ENCODE measurements around the gene ST6GAL1. TPM values are rescaled to one million over a fixed set of nuclear protein-coding genes. Genes with fewer than 3 reads are reported as not detected.

The ST6GAL1 gene
- total and polyA plus RNA-seq, 10 of the 15 experiments (the other 5 are each of a cell fraction or from before 2014, with no cell fraction given): 74.2 to 248 (median 149) TPM

- TF ChIP-seq E2F8 (IDR thresholded peaks at IDR 0.05; ENCODE audit: low read depth, partially characterized antibody) (no peak), SP1 (IDR thresholded peaks at IDR 0.05; ENCODE audit: low read depth, low read length) (no peak), CHD4 (IDR thresholded peaks at IDR 0.05) (no peak), SREBF1 (IDR thresholded peaks at IDR 0.05; ENCODE audit: low read length) (no peak), BCLAF1 (IDR thresholded peaks at IDR 0.05) (no peak)
Observed at GRCh38 chr3:186979852-186980251, 49.5 kb downstream of the ST6GAL1 start (continued).

- FAIRE-seq (no peak), DNase-seq (ENCODE audit: low read depth, low spot score) (no peak), ATAC-seq (no peak)
- no peak overlapping the region for H3K27ac ChIP-seq (ENCODE audit: control insufficient read depth, insufficient read depth)
- no peaks in the 10 kb centered on the region for H3K9me3 ChIP-seq (replicated peaks; ENCODE audit: control insufficient read depth, insufficient read depth, low read length)
- POLR2A ChIA-PET: interaction anchor here (0.7 to 1.1 kb wide), 4 partner anchors 9 to 160 kb away, joined by 3 to 5 read pairs (median 3); no protein-coding TSS in a partner anchor
- CTCF ChIA-PET: interaction anchor here (0.6 to 1.9 kb wide), 5 partner anchors 9 to 368 kb away, joined by 4 to 5 read pairs (median 5); no protein-coding TSS in a partner anchor
- RAD21 ChIA-PET (ENCODE audit: unreplicated experiment): interaction anchor here (1.4 kb wide), 1 partner anchor 15 kb away, joined by 4 read pairs; no protein-coding TSS in a partner anchor
- H4K20me1 ChIP-seq (ENCODE audit: control insufficient read depth, insufficient read depth): no peaks in the 10 kb centered on the region
- intact Hi-C loops (cut with micrococcal nuclease; ENCODE audit: unreplicated experiment): no loop called here
- no peak overlapping the region for H3K4me3 ChIP-seq
- WGBS (ENCODE audit: insufficient coverage, insufficient replicate concordance, low lambda C conversion rate, missing lambda C conversion rate): 50% methylated on average over 2 of the region's 2 CpGs
- SMC1A ChIA-PET (ENCODE audit: uncharacterized antibody, unreplicated experiment): interaction anchor here (0.7 to 1.8 kb wide), 9 partner anchors 12 to 129 kb away, joined by 3 to 6 read pairs (median 3); no protein-coding TSS in a partner anchor
- no peak overlapping the region for H2AFZ ChIP-seq (ENCODE audit: control insufficient read depth, low read depth, low read length)
- H3K9ac ChIP-seq (ENCODE audit: control insufficient read depth, insufficient read depth, low read length): no peak overlapping the region
- BruUV-seq (replicated peaks): no TSS peak
- peaks cover 5% of the 10 kb centered on the region; the same call in 1 of the 2 replicates for H3K4me1 ChIP-seq (ENCODE audit: control insufficient read depth, insufficient read depth, low read length)
- H3K4me2 ChIP-seq (ENCODE audit: control insufficient read depth, insufficient read depth): no peak overlapping the region
- H3K27me3 ChIP-seq (replicated peaks in 1 of 2; ENCODE audit: control insufficient read depth in 2 of 2, insufficient read depth in 2 of 2, low read length in 1 of 2): no peaks in the 10 kb centered on the region
- H3K79me2 ChIP-seq (ENCODE audit: control insufficient read depth, insufficient read depth, low read length): no peaks in the 10 kb centered on the region
- peaks cover 0 to 21% of the 10 kb centered on the region in 2 experiments for H3K36me3 ChIP-seq (ENCODE audit: control insufficient read depth in 2 of 2, insufficient read depth in 2 of 2, low read length in 1 of 2)
- in situ Hi-C loops (cut with MboI): no loop called here
- no peak for TF ChIP-seq STAT1 (conservative IDR thresholded peaks at IDR 0.05)
- TF ChIP-seq BCLAF1 (IDR thresholded peaks at IDR 0.05): no peak
- TF ChIP-seq NFYA (IDR thresholded peaks at IDR 0.05; ENCODE audit: borderline replicate concordance, low read depth, low read length): no peak
- TF ChIP-seq SKIL (IDR thresholded peaks at IDR 0.05; ENCODE audit: low read depth, poor library complexity, severe bottlenecking): no peak
- TF ChIP-seq POLR2A (IDR thresholded peaks at IDR 0.05; ENCODE audit: low read depth, low read length): no peak
- TF ChIP-seq SUZ12 (IDR thresholded peaks at IDR 0.05; ENCODE audit: unreplicated experiment): no peak
- no peak for TF ChIP-seq SRF (IDR thresholded peaks at IDR 0.05; ENCODE audit: low read depth in 2 of 2, low read length in 2 of 2)
Observed at GRCh38 chr3:186980989-186981388, 50.7 kb downstream of the ST6GAL1 start.

Measured in GM12878 (cell line).